ENCODE results near the gene MRPL39. TPM values are rescaled to one million over a fixed set of nuclear protein-coding genes. Genes with fewer than 3 reads are reported as not detected.

MRPL39 gene
- total RNA-seq, 2 experiments from 2014 or later: 45.0 to 56.9 TPM

DNA sequence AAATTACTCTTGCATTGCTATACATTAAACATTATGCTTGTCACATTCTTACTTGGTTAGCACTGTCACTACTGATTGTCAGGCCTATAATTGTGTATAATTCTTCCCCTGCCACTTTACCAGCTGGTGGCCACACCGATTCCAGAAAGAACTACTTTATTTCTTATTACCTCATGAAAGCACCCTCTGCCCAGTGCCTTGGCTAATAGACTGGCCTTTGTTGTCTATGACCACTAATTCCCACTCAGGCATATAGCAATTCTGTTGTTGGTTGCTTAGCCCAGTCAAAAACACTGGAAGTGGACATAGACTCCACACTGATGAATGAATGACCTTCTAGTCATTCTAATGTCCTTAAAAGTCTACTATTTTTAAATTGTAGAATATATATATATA is 35.6 kb downstream of the MRPL39 start:
- DNase-seq (ENCODE audit: low spot score): no peak
- BruUV-seq (replicated peaks): no TSS peak
- no peak overlapping the region for H3K4me3 ChIP-seq (ENCODE audit: low read depth, low read length, poor library complexity, severe bottlenecking)
- no peaks in the 10 kb centered on the region for H3K9me2 ChIP-seq (ENCODE audit: insufficient read depth, low read length)
- H4K20me1 ChIP-seq (ENCODE audit: insufficient read depth, low read length): no peaks in the 10 kb centered on the region
- intact Hi-C loops (cut with micrococcal nuclease; ENCODE audit: unreplicated experiment): loop anchor here (2.0 to 10.0 kb wide), 2 partner anchors 35 to 163 kb away; partner anchors contain the start of genes ATP5PF, GABPA and MRPL39
- H3K79me2 ChIP-seq (ENCODE audit: insufficient read depth, low read depth, low read length): peaks cover 7% of the 10 kb centered on the region; the same call in 1 of the 2 replicates
- no peaks in the 10 kb centered on the region for H3K9me3 ChIP-seq (ENCODE audit: low read length)
- H2AFZ ChIP-seq (ENCODE audit: low read length): no peak overlapping the region
- TF ChIP-seq, protein P1, sequence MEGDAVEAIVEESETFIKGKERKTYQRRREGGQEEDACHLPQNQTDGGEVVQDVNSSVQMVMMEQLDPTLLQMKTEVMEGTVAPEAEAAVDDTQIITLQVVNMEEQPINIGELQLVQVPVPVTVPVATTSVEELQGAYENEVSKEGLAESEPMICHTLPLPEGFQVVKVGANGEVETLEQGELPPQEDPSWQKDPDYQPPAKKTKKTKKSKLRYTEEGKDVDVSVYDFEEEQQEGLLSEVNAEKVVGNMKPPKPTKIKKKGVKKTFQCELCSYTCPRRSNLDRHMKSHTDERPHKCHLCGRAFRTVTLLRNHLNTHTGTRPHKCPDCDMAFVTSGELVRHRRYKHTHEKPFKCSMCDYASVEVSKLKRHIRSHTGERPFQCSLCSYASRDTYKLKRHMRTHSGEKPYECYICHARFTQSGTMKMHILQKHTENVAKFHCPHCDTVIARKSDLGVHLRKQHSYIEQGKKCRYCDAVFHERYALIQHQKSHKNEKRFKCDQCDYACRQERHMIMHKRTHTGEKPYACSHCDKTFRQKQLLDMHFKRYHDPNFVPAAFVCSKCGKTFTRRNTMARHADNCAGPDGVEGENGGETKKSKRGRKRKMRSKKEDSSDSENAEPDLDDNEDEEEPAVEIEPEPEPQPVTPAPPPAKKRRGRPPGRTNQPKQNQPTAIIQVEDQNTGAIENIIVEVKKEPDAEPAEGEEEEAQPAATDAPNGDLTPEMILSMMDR (conservative IDR thresholded peaks at IDR 0.05; ENCODE audit: low read length): no peak
- TF ChIP-seq EZH2phosphoT487 (IDR thresholded peaks at IDR 0.05; ENCODE audit: borderline replicate concordance, low read depth, low read length): no peak
- H3K36me3 ChIP-seq (ENCODE audit: insufficient read depth, low read length): peaks cover 20% of the 10 kb centered on the region
- no peak overlapping the region for H3K4me2 ChIP-seq (ENCODE audit: low read length)
- H3K4me1 ChIP-seq (ENCODE audit: insufficient read depth, low read length, poor library complexity, severe bottlenecking): peaks cover 38% of the 10 kb centered on the region
- CTCF ChIA-PET (ENCODE audit: unreplicated experiment): no interaction called here
- POLR2A ChIA-PET: interaction anchor here (0.6 kb wide), 2 partner anchors 10 to 13 kb away, joined by 3 to 4 read pairs; no protein-coding TSS in a partner anchor
- H3K27ac ChIP-seq (ENCODE audit: low read depth, low read length, poor library complexity, severe bottlenecking): no peak overlapping the region

DNA sequence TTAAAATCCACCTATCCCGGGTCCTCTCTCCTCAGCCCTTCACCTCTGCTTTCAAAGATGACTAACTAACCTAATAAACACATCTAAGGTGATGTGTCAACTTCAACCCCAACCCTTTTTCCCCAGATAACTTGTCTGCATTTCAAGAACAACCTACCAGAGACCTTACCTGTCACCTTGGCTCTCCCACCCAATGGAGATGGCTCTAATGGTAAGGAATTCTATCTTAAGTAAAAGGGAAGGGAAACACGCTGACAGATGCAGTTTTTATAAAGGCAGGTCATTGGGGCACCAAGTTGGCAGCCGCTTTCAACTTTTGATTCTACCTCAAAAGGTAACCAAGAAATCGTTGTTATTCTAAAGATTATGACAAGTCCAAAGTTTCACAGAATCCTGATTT is 37.6 kb downstream of the MRPL39 start:
- BruUV-seq (replicated peaks): no TSS peak
- Histone ChIP-seq H3K9me2 (ENCODE audit: insufficient read depth, low read length) (no peaks in the 10 kb centered on the region), H3K36me3 (ENCODE audit: insufficient read depth, low read length) (peaks cover 23% of the 10 kb centered on the region), H3K9me3 (ENCODE audit: low read length) (no peaks in the 10 kb centered on the region), H3K27ac (ENCODE audit: low read depth, low read length, poor library complexity, severe bottlenecking) (no peak overlapping the region), H3K4me3 (ENCODE audit: low read depth, low read length, poor library complexity, severe bottlenecking) (no peak overlapping the region), H3K79me2 (ENCODE audit: insufficient read depth, low read depth, low read length) (peaks cover 7% of the 10 kb centered on the region; the same call in 1 of the 2 replicates), H3K4me2 (ENCODE audit: low read length) (0 out of 2 replicates have a peak overlapping the region, but pooled peaks have one; percentile 1), H2AFZ (ENCODE audit: low read length) (no peak overlapping the region), H3K4me1 (ENCODE audit: insufficient read depth, low read length, poor library complexity, severe bottlenecking) (peaks cover 36% of the 10 kb centered on the region), H4K20me1 (ENCODE audit: insufficient read depth, low read length) (no peaks in the 10 kb centered on the region)
- TF ChIP-seq EZH2phosphoT487 (IDR thresholded peaks at IDR 0.05; ENCODE audit: borderline replicate concordance, low read depth, low read length): no peak
- TF ChIP-seq, protein P1 (conservative IDR thresholded peaks at IDR 0.05; ENCODE audit: low read length): no peak
- POLR2A ChIA-PET: interaction anchor here (0.6 to 1.2 kb wide), 4 partner anchors 10 to 150 kb away, joined by 3 to 4 read pairs (median 4); no protein-coding TSS in a partner anchor
- intact Hi-C loops (cut with micrococcal nuclease; ENCODE audit: unreplicated experiment): loop anchor here (10.0 kb wide), 1 partner anchor 165 kb away; the partner anchor contains the start of genes ATP5PF and GABPA
- CTCF ChIA-PET (ENCODE audit: unreplicated experiment): no interaction called here
- no peak for DNase-seq (ENCODE audit: low spot score)

DNA sequence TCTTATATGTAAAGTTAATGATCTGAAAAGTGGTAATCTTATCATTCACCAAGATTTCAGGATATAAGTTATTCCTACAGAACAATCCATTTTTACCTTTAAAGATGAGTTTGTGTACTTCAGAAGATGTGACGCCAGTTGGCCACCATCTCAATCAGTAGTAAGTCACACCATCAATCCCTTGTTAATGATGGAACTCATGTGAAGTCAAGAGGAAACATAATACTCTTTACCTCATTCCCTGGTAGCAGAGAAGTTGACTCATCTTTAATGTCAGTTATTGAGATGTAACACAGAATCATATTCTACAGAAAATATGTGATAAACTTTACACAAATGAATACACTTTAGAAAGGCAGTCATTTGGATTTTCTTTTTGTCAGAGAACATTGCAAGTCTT is 38.2 kb downstream of the MRPL39 start:
- peaks cover 30% of the 10 kb centered on the region for H3K4me1 ChIP-seq (ENCODE audit: insufficient read depth, low read length, poor library complexity, severe bottlenecking)
- H3K9me3 ChIP-seq (ENCODE audit: low read length): no peaks in the 10 kb centered on the region
- intact Hi-C loops (cut with micrococcal nuclease; ENCODE audit: unreplicated experiment): no loop called here
- no TSS peak for BruUV-seq (replicated peaks)
- H3K79me2 ChIP-seq (ENCODE audit: insufficient read depth, low read depth, low read length): peaks cover 7% of the 10 kb centered on the region; the same call in 1 of the 2 replicates
- ChIA-PET CTCF (ENCODE audit: unreplicated experiment) (no interaction called here), POLR2A (interaction anchor here (0.6 to 1.2 kb wide), 5 partner anchors 9 to 177 kb away, joined by 3 to 4 read pairs (median 3); no protein-coding TSS in a partner anchor)
- no peak overlapping the region for H3K27ac ChIP-seq (ENCODE audit: low read depth, low read length, poor library complexity, severe bottlenecking)
- no peaks in the 10 kb centered on the region for H4K20me1 ChIP-seq (ENCODE audit: insufficient read depth, low read length)
- no peak overlapping the region for H3K4me3 ChIP-seq (ENCODE audit: low read depth, low read length, poor library complexity, severe bottlenecking)
- no peaks in the 10 kb centered on the region for H3K9me2 ChIP-seq (ENCODE audit: insufficient read depth, low read length)
- no peak overlapping the region for H3K4me2 ChIP-seq (ENCODE audit: low read length)
- H2AFZ ChIP-seq (ENCODE audit: low read length): no peak overlapping the region
- no peak for TF ChIP-seq EZH2phosphoT487 (IDR thresholded peaks at IDR 0.05; ENCODE audit: borderline replicate concordance, low read depth, low read length)
- TF ChIP-seq, protein P1 (conservative IDR thresholded peaks at IDR 0.05; ENCODE audit: low read length): no peak
- peaks cover 23% of the 10 kb centered on the region for H3K36me3 ChIP-seq (ENCODE audit: insufficient read depth, low read length)
- no peak for DNase-seq (ENCODE audit: low spot score)

All from OCI-LY7 (cell line).